ENCODE data around the gene DIP2C. TPM values are rescaled to one million over a fixed set of nuclear protein-coding genes. Genes with fewer than 3 reads are reported as not detected.
A peak's percentile ranks its signal among the peaks of the same experiment; 100 is the strongest.

The DIP2C gene
- total RNA-seq, 2 donors from 2014 or later = 21.1 to 23.8 TPM

- Histone ChIP-seq H3K27ac (peak overlapping the region; percentile 43 to 67), H3K36me3 (no peaks in the 10 kb centered on the region), H3K4me1 (peaks cover 0 to 25% of the 10 kb centered on the region in 2 donors), H3K4me3 (no peak overlapping the region), H3K9me3 (no peaks in the 10 kb centered on the region), H3K27me3 (no peaks in the 10 kb centered on the region)
- no peak for DNase-seq (ENCODE audit: low spot score)
- TF ChIP-seq CTCF (IDR thresholded peaks at IDR 0.05) = no peak
These were observed 96.5 kb downstream of the DIP2C start for GRCh38 chr10:593016-593415.

- no peak for DNase-seq (ENCODE audit: low spot score)
These were observed 97.8 kb downstream of the DIP2C start for GRCh38 chr10:591646-592045.

GRCh38 chr10:590721-591120 is 98.7 kb downstream of the DIP2C start:
- H3K27me3 ChIP-seq = no peaks in the 10 kb centered on the region
- no peak overlapping the region for H3K27ac ChIP-seq
- TF ChIP-seq CTCF (IDR thresholded peaks at IDR 0.05) = no peak

More at GRCh38 chr10:591646-592045, 97.8 kb downstream of the DIP2C start:
- Histone ChIP-seq H3K27me3 (no peaks in the 10 kb centered on the region), H3K27ac (no peak overlapping the region), H3K9me3 (no peaks in the 10 kb centered on the region), H3K4me1 (peaks cover 0 to 25% of the 10 kb centered on the region in 2 donors), H3K4me3 (no peak overlapping the region), H3K36me3 (no peaks in the 10 kb centered on the region)
- no peak for TF ChIP-seq CTCF (IDR thresholded peaks at IDR 0.05)

GRCh38 chr10:589961-590680 is 99.3 kb downstream of the DIP2C start:
- no peaks in the 10 kb centered on the region for H3K27me3 ChIP-seq
- no peak for TF ChIP-seq CTCF (IDR thresholded peaks at IDR 0.05)
- H3K36me3 ChIP-seq = no peaks in the 10 kb centered on the region
- no peak overlapping the region for H3K27ac ChIP-seq
- no peak for DNase-seq (ENCODE audit: low spot score)
- H3K4me1 ChIP-seq = peaks cover 0 to 25% of the 10 kb centered on the region in 2 donors
- H3K4me3 ChIP-seq = no peak overlapping the region
- H3K9me3 ChIP-seq = no peaks in the 10 kb centered on the region

More at GRCh38 chr10:590721-591120, 98.7 kb downstream of the DIP2C start:
- no peak overlapping the region for H3K4me3 ChIP-seq
- H3K4me1 ChIP-seq = peaks cover 0 to 25% of the 10 kb centered on the region in 2 donors
- H3K36me3 ChIP-seq = no peaks in the 10 kb centered on the region
- DNase-seq (ENCODE audit: low spot score) = no peak
- no peaks in the 10 kb centered on the region for H3K9me3 ChIP-seq

- Histone ChIP-seq H3K36me3 (no peaks in the 10 kb centered on the region), H3K4me3 (no peak overlapping the region), H3K27me3 (no peaks in the 10 kb centered on the region), H3K9me3 (no peaks in the 10 kb centered on the region), H3K4me1 (peaks cover 0 to 18% of the 10 kb centered on the region in 2 donors), H3K27ac (no peak overlapping the region)
- TF ChIP-seq CTCF (IDR thresholded peaks at IDR 0.05) = peak; percentile 11 to 41
- no peak for DNase-seq (ENCODE audit: low spot score)
These were observed 101.0 kb downstream of the DIP2C start for GRCh38 chr10:588246-589165.
